Fibroblast of lung (primary cell): ENCODE data around the gene FAM161B.

Experiments used
- CTCF ChIP-seq, 2 donors: IDR thresholded peaks in 1 of 2; conservative IDR thresholded peaks in 1 of 2; 1 replicate in 1 of 2; 2 replicates in 1 of 2; pipeline ENCODE4 v1.5.1; 2011 to 2012; ENCODE audit warnings: low read length in 2 of 2, control low read depth in 1 of 2, inconsistent platforms in 1 of 2, low read depth in 1 of 2, mild to moderate bottlenecking in 1 of 2
- EZH2 ChIP-seq: IDR thresholded peaks from 2 replicates; pipeline ENCODE4 v1.5.1; 2012; ENCODE audit warnings: low read length, control low read depth, mild to moderate bottlenecking; ENCODE audit errors: missing control alignments

- no peak for TF ChIP-seq EZH2
- TF ChIP-seq CTCF (conservative IDR thresholded peaks at IDR 0.05 in 1 of 2, IDR thresholded peaks at IDR 0.05 in 1 of 2; ENCODE audit: low read depth in 1 of 2, low read length in 2 of 2): no peak
These were observed 8.7 kb upstream of the FAM161B start for GRCh38 chr14:73958591-73958990.
